Kidney (tissue), 14 donors: ENCODE data around the gene S100A9. TPM values are rescaled to one million over a fixed set of nuclear protein-coding genes. Genes with fewer than 3 reads are reported as not detected.

ENCODE experiments used
- DNase-seq, 5 donors: peaks; one replicate each; pipeline ENCODE4 v3.0.0-alpha.2; 2013 to 2020
- FAIRE-seq: peaks from 2 replicates; lab custom pipeline; 2012; peaks lifted over from hg19 to GRCh38; lab: Jason Lieb, UNC
- H3K27ac ChIP-seq, 2 donors: one replicate each; pipeline ENCODE4 v1.7.0; 2013; ENCODE audit warnings: low read depth in 2 of 2, low read length in 2 of 2, inconsistent platforms in 1 of 2
- H3K27me3 ChIP-seq: one replicate; pipeline ENCODE4 v1.7.1; 2013; ENCODE audit warnings: low read length, inconsistent platforms; ENCODE audit not compliant: control insufficient read depth, insufficient read depth
- H3K36me3 ChIP-seq, 3 donors: one replicate each; pipeline versions ENCODE4 v1.7.0 to v1.7.1; 2013; ENCODE audit warnings: low read length in 3 of 3, control low read depth in 1 of 3, inconsistent platforms in 1 of 3; ENCODE audit not compliant: insufficient read depth in 3 of 3, control insufficient read depth in 2 of 3
- H3K4me1 ChIP-seq, 3 donors: one replicate each; pipeline versions ENCODE4 v1.7.0 to v1.7.1; 2013; ENCODE audit warnings: low read length in 3 of 3, inconsistent platforms in 1 of 3, low read depth in 1 of 3; ENCODE audit not compliant: control insufficient read depth in 2 of 3, insufficient read depth in 2 of 3
- H3K4me3 ChIP-seq, 3 donors: one replicate each; pipeline versions ENCODE4 v1.7.0 to v1.8.1; 2013; ENCODE audit warnings: low read length in 3 of 3, control low read depth in 1 of 3, inconsistent platforms in 1 of 3
- H3K9ac ChIP-seq, 3 donors: one replicate each; pipeline versions ENCODE4 v1.7.0 to v1.7.1; 2013; ENCODE audit warnings: low read length in 3 of 3, control low read depth in 1 of 3, inconsistent platforms in 1 of 3
- H3K9me3 ChIP-seq, 3 donors: one replicate each; pipeline versions ENCODE4 v1.7.0 to v1.7.1; 2013; ENCODE audit warnings: low read length in 3 of 3, control low read depth in 1 of 3, inconsistent platforms in 1 of 3; ENCODE audit not compliant: control insufficient read depth in 2 of 3, insufficient read depth in 1 of 3
- intact Hi-C: fragments of 100-400 bp; cut with DNase I; formaldehyde crosslinking; loops from one replicate; pipeline ENCODE4 v1.11.1; 2022
- polyA plus RNA-seq: library from polyadenylated mRNA; stranded (reverse); fragments of 350-450 nt; fragmentation: Illumina TruSeq; extraction: RNeasy Lipid Tissue Mini Kit (QIAGEN cat#74804); gene quantifications from one replicate; pipeline ENCODE4 v1.2.3, GENCODE V29; 2014; ENCODE audit warnings: low read depth, low replicate concordance; ENCODE audit not compliant: insufficient read depth
- total RNA-seq: library from RNA; stranded (reverse); fragmentation: NEBNext Ultra II Directional; extraction: Animal tissue kit (Norgen Biotek cat#: 25700); gene quantifications from one replicate; pipeline ENCODE4 v1.2.1, GENCODE V29; 2021
- TF ChIP-seq, protein P1 (sequence below): IDR thresholded peaks from 3 replicates; pipeline ENCODE4 v1.5.1; 2012; ENCODE audit warnings: mild to moderate bottlenecking, moderate library complexity, borderline replicate concordance; ENCODE audit not compliant: insufficient read depth; ENCODE audit errors: extremely low read depth
- donor health status: control.
- donor health status: control.
- donor health status: control.
- donor health status: control.
- donor health status: control.
- donor health status: DM: yes; HTN: yes; CAD: no.
- donor health status: Normal renal cell carcinoma (clear cell type).

S100A9 gene
- total and polyA plus RNA-seq, 2 donors from 2014 or later: 41.9 to 271 TPM

DNA sequence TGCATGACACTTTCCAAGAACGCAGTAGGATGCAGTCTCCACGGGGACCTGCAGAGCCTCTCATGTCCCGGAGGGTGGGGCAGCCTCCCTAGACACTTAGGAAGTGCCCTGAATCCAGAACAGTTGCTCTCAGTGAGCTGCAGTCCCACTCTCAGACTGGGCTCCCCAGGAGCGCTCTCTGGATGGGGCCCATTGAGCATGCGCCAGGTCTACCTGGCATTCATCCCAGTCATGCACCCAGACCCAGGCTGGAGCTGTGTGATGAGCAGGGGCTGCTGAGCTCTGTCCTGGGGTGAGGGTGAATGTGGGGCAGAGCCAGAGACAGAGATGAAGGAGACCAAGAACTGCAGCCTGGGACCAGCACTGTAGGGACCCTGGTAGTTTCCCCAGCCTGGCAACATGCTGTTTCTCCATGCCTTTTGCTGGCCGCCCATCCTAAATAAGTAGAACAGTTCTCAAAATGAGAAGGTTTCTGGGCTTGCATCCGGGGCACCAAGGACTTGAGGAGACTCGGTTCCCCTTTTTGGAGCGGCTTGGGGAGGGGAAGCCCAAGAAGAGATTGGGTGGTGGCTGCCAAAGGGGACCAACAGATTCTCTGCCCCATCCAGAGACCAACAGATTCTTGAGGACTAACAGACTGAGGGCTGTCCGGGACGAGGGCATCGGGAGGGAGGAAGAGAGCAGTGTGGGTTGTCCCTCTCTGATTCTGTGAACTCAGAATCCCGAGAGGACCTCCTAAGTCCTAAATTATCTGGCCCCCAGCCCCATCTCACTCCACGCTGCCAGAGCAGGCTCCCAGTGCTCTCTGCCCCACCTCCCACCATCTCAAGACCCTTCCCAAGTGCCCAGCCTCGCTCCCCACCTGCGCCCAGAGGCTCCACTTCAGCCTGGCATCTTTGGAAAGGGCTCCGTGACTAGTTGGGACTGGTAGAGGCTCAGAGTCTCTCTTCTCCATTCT, 8.0 kb upstream of the S100A9 start:
- Histone ChIP-seq H3K36me3 (no peaks in the 10 kb centered on the region), H3K4me3 (no peak overlapping the region), H3K27me3 (no peaks in the 10 kb centered on the region), H3K27ac (no peak overlapping the region), H3K4me1 (no peaks in the 10 kb centered on the region), H3K9me3 (no peaks in the 10 kb centered on the region), H3K9ac (no peak overlapping the region)
- FAIRE-seq (no peak), DNase-seq (peak in 1 of 5 donors; percentile 23)
- TF ChIP-seq, protein P1, sequence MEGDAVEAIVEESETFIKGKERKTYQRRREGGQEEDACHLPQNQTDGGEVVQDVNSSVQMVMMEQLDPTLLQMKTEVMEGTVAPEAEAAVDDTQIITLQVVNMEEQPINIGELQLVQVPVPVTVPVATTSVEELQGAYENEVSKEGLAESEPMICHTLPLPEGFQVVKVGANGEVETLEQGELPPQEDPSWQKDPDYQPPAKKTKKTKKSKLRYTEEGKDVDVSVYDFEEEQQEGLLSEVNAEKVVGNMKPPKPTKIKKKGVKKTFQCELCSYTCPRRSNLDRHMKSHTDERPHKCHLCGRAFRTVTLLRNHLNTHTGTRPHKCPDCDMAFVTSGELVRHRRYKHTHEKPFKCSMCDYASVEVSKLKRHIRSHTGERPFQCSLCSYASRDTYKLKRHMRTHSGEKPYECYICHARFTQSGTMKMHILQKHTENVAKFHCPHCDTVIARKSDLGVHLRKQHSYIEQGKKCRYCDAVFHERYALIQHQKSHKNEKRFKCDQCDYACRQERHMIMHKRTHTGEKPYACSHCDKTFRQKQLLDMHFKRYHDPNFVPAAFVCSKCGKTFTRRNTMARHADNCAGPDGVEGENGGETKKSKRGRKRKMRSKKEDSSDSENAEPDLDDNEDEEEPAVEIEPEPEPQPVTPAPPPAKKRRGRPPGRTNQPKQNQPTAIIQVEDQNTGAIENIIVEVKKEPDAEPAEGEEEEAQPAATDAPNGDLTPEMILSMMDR: no peak
- intact Hi-C loops: loop anchor here (10.0 kb wide), 1 partner anchor 145 kb away; no protein-coding TSS in a partner anchor

DNA sequence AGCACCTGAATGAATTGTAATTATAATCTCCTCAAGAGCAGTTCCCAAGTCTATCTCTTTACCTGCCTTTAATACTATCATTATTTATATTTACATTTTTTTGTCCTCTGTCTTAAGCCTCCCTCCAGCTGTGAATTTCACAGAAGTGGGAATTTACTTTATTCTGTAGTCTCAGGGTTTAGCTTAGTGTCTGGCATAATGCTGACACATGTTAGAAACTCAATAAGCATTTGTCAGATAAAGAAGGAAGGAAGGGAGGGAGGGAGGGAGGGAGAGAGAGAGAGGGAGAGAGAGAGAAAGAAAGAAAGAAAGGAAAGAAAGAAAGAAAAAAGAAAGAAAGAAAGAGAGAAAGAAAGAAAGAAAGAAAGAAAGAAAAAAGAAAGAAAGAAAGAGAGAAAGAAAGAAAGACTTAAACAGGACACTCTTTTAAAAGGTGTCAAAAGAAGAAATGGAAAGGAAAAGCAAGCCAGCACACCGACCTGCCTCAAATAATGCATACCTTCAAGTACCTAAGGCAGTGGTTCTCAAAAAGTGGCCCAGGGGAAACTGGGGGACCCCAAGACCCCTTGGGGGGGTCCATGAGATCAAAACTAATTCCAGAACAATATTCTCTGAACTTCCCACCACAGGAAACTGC, 7.2 kb upstream of the S100A9 start:
- Histone ChIP-seq H3K27ac (no peak overlapping the region), H3K27me3 (no peaks in the 10 kb centered on the region), H3K4me3 (no peak overlapping the region), H3K4me1 (no peaks in the 10 kb centered on the region), H3K36me3 (no peaks in the 10 kb centered on the region), H3K9ac (no peak overlapping the region), H3K9me3 (no peaks in the 10 kb centered on the region)
- TF ChIP-seq, protein P1: no peak
- peak in 1 of 5 donors; percentile 2 for DNase-seq
- FAIRE-seq: no peak
- intact Hi-C loops: loop anchor here (10.0 kb wide), 1 partner anchor 144 kb away; no protein-coding TSS in a partner anchor

DNA sequence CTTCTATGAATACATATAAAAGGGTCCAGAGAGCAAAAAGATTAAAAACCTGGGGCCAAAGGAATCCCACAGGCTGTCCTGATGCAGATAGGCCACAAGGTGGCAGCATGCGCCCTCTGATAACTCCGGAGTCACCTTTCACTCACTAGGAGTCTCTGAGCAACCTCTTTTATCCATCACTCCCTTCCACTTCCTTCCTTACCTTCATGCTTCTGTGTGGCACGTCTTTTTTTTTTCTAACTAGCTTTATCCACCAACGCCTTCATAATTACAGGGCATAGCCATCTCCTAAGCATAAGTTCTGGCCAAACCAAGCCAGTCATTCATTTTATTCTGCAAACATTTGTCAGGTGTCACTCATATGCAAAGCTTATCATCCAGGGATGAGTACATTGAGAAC, 5.1 kb upstream of the S100A9 start:
- Histone ChIP-seq H3K27me3 (no peaks in the 10 kb centered on the region), H3K27ac (no peak overlapping the region)
- peak; percentile 77 for FAIRE-seq

More for the DNA sequence above, 5.1 kb upstream of the S100A9 start:
- intact Hi-C loops: loop anchor here (10.0 kb wide), 1 partner anchor 142 kb away; no protein-coding TSS in a partner anchor
- TF ChIP-seq, protein P1: peak; percentile 92
- Histone ChIP-seq H3K4me3 (no peak overlapping the region), H3K36me3 (no peaks in the 10 kb centered on the region), H3K9ac (no peak overlapping the region), H3K9me3 (no peaks in the 10 kb centered on the region), H3K4me1 (no peaks in the 10 kb centered on the region)
- peak in 4 of 5 donors; percentile 68 to 78 (median 73) for DNase-seq
